Esophagus squamous epithelium (tissue), 5 donors: ENCODE results near the gene LIMA1. TPM values are rescaled to one million over a fixed set of nuclear protein-coding genes. Genes with fewer than 3 reads are reported as not detected.

ENCODE experiments used
- DNase-seq: peaks from one replicate; lab custom pipeline; 2025; lab: John Stamatoyannopoulos, UW
- H3K27ac ChIP-seq, 4 donors: fragments of 200-600 bp; sonication (generic); one replicate each; pipeline ENCODE4 v1.5.1; 2016 to 2019; ENCODE audit warnings: mild to moderate bottlenecking in 1 of 4
- H3K27me3 ChIP-seq, 4 donors: fragments of 200-600 bp; sonication (generic); 1 replicate in 3 of 4; 2 replicates in 1 of 4; pipeline versions ENCODE4 v1.5.1 to v1.6.0; 2017 to 2021; ENCODE audit warnings: antibody characterized with exemption in 1 of 4
- H3K36me3 ChIP-seq, 3 donors: fragments of 200-600 bp; sonication (generic); one replicate each; pipeline ENCODE4 v1.5.1; 2016 to 2019
- H3K4me1 ChIP-seq, 3 donors: fragments of 200-600 bp; sonication (generic); one replicate each; pipeline ENCODE4 v1.5.1; 2017 to 2019
- H3K4me3 ChIP-seq, 4 donors: fragments of 200-600 bp; sonication (generic); 1 replicate in 3 of 4; 2 replicates in 1 of 4; pipeline ENCODE4 v1.5.1; 2016 to 2019; ENCODE audit warnings: mild to moderate bottlenecking in 2 of 4, moderate library complexity in 1 of 4
- H3K9me3 ChIP-seq, 3 donors: fragments of 200-600 bp; sonication (generic); one replicate each; pipeline ENCODE4 v1.5.1; 2016 to 2019
- POLR2A ChIP-seq, 4 donors: fragments of 450-650 bp; IDR thresholded peaks; one replicate each; pipeline ENCODE4 v1.6.1; 2017; ENCODE audit warnings: antibody characterized with exemption in 4 of 4, mild to moderate bottlenecking in 4 of 4, moderate library complexity in 3 of 4
- WGBS, 2 donors: methylation state at CpG; one replicate each; pipeline ENCODE4 v1.1.5; 2018; 5-methylcytosine and 5-hydroxymethylcytosine counted together
- intact Hi-C: fragments of 100-400 bp; cut with DNase I; formaldehyde crosslinking; loops from one replicate; pipeline ENCODE4 v1.15.0; 2022
- total RNA-seq, 4 donors: library from RNA; depleted of rRNA; stranded (reverse); fragments of >200 nt; gene quantifications; one replicate each; pipeline ENCODE4 v1.1.0, GENCODE V29; 2016
- TF ChIP-seq, protein P1 (sequence below), 6 experiments: fragments of 450-650 bp in 4 of 6; fragments of 200-600 bp in 2 of 6; sonication (generic) in 2 of 6; IDR thresholded peaks; one replicate each; pipeline ENCODE4 v1.5.1; 2016 to 2019; ENCODE audit warnings: antibody characterized with exemption in 6 of 6, mild to moderate bottlenecking in 4 of 6, moderate library complexity in 4 of 6
- donor health status: DM: yes; HTN: yes; CAD: no.

Gene LIMA1
- total RNA-seq, 4 donors from 2014 or later, result 48.0 to 70.0 (median 62.7) TPM

DNA sequence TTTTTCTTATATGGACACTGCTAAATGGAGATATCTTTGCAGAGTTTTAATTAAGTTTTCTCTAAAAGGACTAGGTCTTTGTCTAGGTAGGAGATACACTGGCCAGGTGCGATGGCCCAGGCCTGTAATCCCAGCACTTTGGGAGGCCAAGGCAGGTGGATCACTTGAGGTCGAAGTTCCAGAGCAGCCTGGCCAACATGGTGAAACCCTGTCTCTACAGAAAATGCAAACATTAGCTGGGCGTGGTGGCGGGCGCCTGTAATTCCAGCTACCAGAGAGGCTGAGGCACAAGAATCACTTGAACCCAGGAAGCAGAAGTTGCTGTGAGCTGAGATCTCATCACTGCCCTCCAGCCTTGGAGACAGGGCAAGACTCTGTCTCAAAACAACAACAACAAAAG lies 99.1 kb downstream of the LIMA1 start:
- Histone ChIP-seq H3K4me3 (no peak overlapping the region), H3K27me3 (no peaks in the 10 kb centered on the region), H3K27ac (peak overlapping the region in 2 of 4 donors; percentile 6 to 9), H3K4me1 (peaks cover 11 to 47% (median 39%) of the 10 kb centered on the region in 3 donors), H3K9me3 (no peaks in the 10 kb centered on the region), H3K36me3 (peaks cover 10 to 35% (median 26%) of the 10 kb centered on the region in 3 donors)
- WGBS, 2 donors, result 83 to 100% methylated on average over 1 to 5 of the region's 5 CpGs
- no peak for DNase-seq
- intact Hi-C loops, result no loop called here
- TF ChIP-seq, protein P1, sequence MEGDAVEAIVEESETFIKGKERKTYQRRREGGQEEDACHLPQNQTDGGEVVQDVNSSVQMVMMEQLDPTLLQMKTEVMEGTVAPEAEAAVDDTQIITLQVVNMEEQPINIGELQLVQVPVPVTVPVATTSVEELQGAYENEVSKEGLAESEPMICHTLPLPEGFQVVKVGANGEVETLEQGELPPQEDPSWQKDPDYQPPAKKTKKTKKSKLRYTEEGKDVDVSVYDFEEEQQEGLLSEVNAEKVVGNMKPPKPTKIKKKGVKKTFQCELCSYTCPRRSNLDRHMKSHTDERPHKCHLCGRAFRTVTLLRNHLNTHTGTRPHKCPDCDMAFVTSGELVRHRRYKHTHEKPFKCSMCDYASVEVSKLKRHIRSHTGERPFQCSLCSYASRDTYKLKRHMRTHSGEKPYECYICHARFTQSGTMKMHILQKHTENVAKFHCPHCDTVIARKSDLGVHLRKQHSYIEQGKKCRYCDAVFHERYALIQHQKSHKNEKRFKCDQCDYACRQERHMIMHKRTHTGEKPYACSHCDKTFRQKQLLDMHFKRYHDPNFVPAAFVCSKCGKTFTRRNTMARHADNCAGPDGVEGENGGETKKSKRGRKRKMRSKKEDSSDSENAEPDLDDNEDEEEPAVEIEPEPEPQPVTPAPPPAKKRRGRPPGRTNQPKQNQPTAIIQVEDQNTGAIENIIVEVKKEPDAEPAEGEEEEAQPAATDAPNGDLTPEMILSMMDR (IDR thresholded peaks at IDR 0.05), result no peak
- no peak for TF ChIP-seq POLR2A (IDR thresholded peaks at IDR 0.05)

DNA sequence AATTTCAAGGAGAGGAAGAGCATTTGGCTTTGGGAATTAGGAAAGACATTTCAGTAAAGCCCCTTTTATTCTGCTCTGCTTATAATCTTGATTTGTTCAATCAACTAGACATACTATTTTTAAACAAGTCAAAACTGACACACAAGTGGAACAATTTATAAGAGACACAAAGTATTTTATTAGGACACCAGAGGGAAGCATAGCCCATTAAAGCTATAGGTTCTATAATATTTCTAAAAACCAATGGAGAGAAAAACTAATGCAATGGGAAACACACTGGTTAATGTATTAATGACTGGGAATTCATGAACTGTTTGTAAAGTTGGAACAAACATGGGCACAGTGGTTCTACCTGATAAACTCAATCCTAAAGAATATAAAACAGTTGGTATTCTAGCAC lies 100.9 kb downstream of the LIMA1 start:
- Histone ChIP-seq H3K36me3 (peaks cover 10 to 53% (median 33%) of the 10 kb centered on the region in 3 donors), H3K9me3 (no peaks in the 10 kb centered on the region), H3K27me3 (no peaks in the 10 kb centered on the region), H3K4me1 (peaks cover 6 to 29% (median 24%) of the 10 kb centered on the region in 3 donors), H3K4me3 (no peak overlapping the region), H3K27ac (peak overlapping the region in 2 of 4 donors; percentile 10 to 13)
- no peak for DNase-seq
- no peak for TF ChIP-seq POLR2A (IDR thresholded peaks at IDR 0.05)
- TF ChIP-seq, protein P1 (IDR thresholded peaks at IDR 0.05), result peak in 2 of 6 experiments; percentile 18 to 38
- intact Hi-C loops, result no loop called here

DNA sequence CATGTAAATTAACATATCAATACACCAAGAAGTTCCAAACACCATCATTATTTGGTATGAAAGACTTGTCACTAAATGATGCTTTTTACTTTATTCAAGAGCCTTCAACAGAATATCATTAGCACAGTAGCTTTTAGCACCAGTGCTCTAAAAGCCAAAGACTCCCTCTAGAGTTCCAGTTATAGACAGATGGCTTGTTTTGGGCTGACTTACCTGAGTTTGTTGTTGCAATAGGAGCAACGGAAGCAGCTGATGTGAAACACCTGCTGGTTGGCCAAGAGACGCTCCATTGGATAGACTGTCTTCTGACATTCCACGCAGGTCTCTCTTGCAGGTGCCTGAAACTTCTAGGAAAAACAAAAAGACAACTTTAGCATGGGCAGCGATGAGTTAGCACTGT lies 101.6 kb downstream of the LIMA1 start:
- DNase-seq, result no peak
- H3K27ac ChIP-seq, result peak overlapping the region in 1 of 4 donors; percentile 13
- no peak overlapping the region for H3K4me3 ChIP-seq
- peaks cover 10 to 60% (median 40%) of the 10 kb centered on the region in 3 donors for H3K36me3 ChIP-seq
- peaks cover 6 to 21% (median 17%) of the 10 kb centered on the region in 3 donors for H3K4me1 ChIP-seq
- intact Hi-C loops, result no loop called here
- no peak for TF ChIP-seq POLR2A (IDR thresholded peaks at IDR 0.05)
- TF ChIP-seq, protein P1 (IDR thresholded peaks at IDR 0.05), result no peak
- WGBS, 2 donors, result 80 to 95% methylated on average over 4 of the region's 4 CpGs
- no peaks in the 10 kb centered on the region for H3K9me3 ChIP-seq
- H3K27me3 ChIP-seq, result no peaks in the 10 kb centered on the region

DNA sequence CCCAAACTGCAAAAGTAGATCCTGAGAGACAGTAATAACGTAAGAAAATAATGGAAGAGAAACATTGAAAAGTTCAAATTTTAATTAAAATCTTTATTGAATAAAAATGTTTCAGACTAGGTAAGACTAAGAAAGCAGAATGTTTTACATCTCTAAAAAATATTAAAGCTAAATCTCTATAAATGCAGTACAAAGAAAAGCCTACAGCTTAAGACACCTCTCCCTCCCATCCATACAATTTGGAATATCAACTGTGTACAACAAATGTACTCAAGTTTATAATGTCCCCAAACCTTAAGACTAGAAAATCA lies 107.6 kb downstream of the LIMA1 start:
- intact Hi-C loops, result loop anchor here (10.0 kb wide), 1 partner anchor 91 kb away; the partner anchor contains the start of gene SMARCD1
- H3K27me3 ChIP-seq, result no peaks in the 10 kb centered on the region
- WGBS, 2 donors, result 17 to 19% methylated on average over 1 of the region's 1 CpG

GRCh38 chr12:50174971-50175715 lies 108.2 kb downstream of the LIMA1 start:
- intact Hi-C loops, result loop anchor here (10.0 kb wide), 1 partner anchor 90 kb away; the partner anchor contains the start of gene SMARCD1
- Histone ChIP-seq H3K9me3 (peaks cover 0 to under 1% (median under 1%) of the 10 kb centered on the region in 3 donors), H3K36me3 (peaks cover 4 to 43% (median 21%) of the 10 kb centered on the region in 3 donors), H3K4me1 (no peaks in the 10 kb centered on the region), H3K27ac (no peak overlapping the region), H3K27me3 (no peaks in the 10 kb centered on the region), H3K4me3 (no peak overlapping the region)
- WGBS, 2 donors, result 63 to 66% methylated on average over 9 to 15 of the region's 16 CpGs
- no peak for DNase-seq
- TF ChIP-seq, protein P1 (IDR thresholded peaks at IDR 0.05), result peak; percentile 29 to 78 (median 68)
- no peak for TF ChIP-seq POLR2A (IDR thresholded peaks at IDR 0.05)

More for the DNA sequence above, 107.6 kb downstream of the LIMA1 start:
- H3K4me1 ChIP-seq, result no peaks in the 10 kb centered on the region
- H3K27ac ChIP-seq, result no peak overlapping the region
- H3K4me3 ChIP-seq, result no peak overlapping the region
- peaks cover 9 to 49% (median 26%) of the 10 kb centered on the region in 3 donors for H3K36me3 ChIP-seq
- no peak for TF ChIP-seq POLR2A (IDR thresholded peaks at IDR 0.05)
- TF ChIP-seq, protein P1 (IDR thresholded peaks at IDR 0.05), result no peak
- no peak for DNase-seq
- H3K9me3 ChIP-seq, result no peaks in the 10 kb centered on the region
